Transverse colon (tissue), 4 donors: ENCODE results near the gene LHFPL6. TPM values are rescaled to one million over a fixed set of nuclear protein-coding genes. Genes with fewer than 3 reads are reported as not detected.

Source experiments
- DNase-seq: peaks from one replicate; pipeline ENCODE4 v3.0.0-alpha.2; 2019
- H3K27ac ChIP-seq, 4 donors: fragments of 200-600 bp; sonication (generic); 2 replicates each; pipeline ENCODE4 v1.5.1; 2016 to 2018; ENCODE audit warnings: inconsistent platforms in 4 of 4
- H3K27me3 ChIP-seq: fragments of 200-600 bp; sonication (generic); 2 replicates; pipeline ENCODE4 v1.5.1; 2017; ENCODE audit warnings: inconsistent platforms
- H3K36me3 ChIP-seq, 4 donors: fragments of 200-600 bp; sonication (generic); 2 replicates each; pipeline ENCODE4 v1.5.1; 2017 to 2019; ENCODE audit warnings: inconsistent platforms in 4 of 4
- H3K4me1 ChIP-seq, 4 donors: fragments of 200-600 bp; sonication (generic); 2 replicates each; pipeline ENCODE4 v1.5.1; 2017 to 2020; ENCODE audit warnings: inconsistent platforms in 4 of 4
- H3K4me3 ChIP-seq, 4 donors: fragments of 200-600 bp; sonication (generic); 1 replicate in 1 of 4; 2 replicates in 3 of 4; pipeline versions ENCODE4 v1.5.1 to v1.6.1; 2017 to 2019; ENCODE audit warnings: inconsistent platforms in 4 of 4
- H3K9me3 ChIP-seq, 2 donors: fragments of 200-600 bp; sonication (generic); 2 replicates each; pipeline ENCODE4 v1.5.1; 2017 to 2019; ENCODE audit warnings: inconsistent platforms in 2 of 2
- CTCF ChIP-seq, 5 experiments: fragments of 200-600 bp in 3 of 5; fragments of 450-650 bp in 2 of 5; sonication (generic) in 3 of 5; IDR thresholded peaks; 1 replicate in 2 of 5; 2 replicates in 3 of 5; pipeline ENCODE4 v1.5.1; 2016 to 2017; ENCODE audit warnings: antibody characterized with exemption in 5 of 5, inconsistent platforms in 3 of 5, mild to moderate bottlenecking in 2 of 5, moderate library complexity in 1 of 5
- EP300 ChIP-seq: sonication (generic); formaldehyde crosslinking; IDR thresholded peaks from one replicate; pipeline ENCODE4 v1.6.1; 2017; ENCODE audit warnings: antibody characterized with exemption, low read depth
- POLR2A ChIP-seq: fragments of 450-650 bp; IDR thresholded peaks from one replicate; pipeline ENCODE4 v1.6.1; 2016; ENCODE audit warnings: antibody characterized with exemption, mild to moderate bottlenecking, moderate library complexity
- POLR2AphosphoS5 ChIP-seq, 3 donors: sonication (generic); formaldehyde crosslinking; IDR thresholded peaks; one replicate each; pipeline ENCODE4 v1.6.1; 2016; ENCODE audit warnings: antibody characterized with exemption in 3 of 3
- WGBS, 2 donors: methylation state at CpG; one replicate each; pipeline ENCODE4 v1.1.5; 2018; ENCODE audit warnings: low coverage in 1 of 2; 5-methylcytosine and 5-hydroxymethylcytosine counted together
- in situ Hi-C, 4 donors: fragments of 200-750 bp; cut with MboI; loops; one replicate each; pipeline versions ENCODE4 v1.15.0 to v1.15.1; 2017; ENCODE audit warnings: low sequenced_read_pairs in 3 of 4, low pct_ligation_motif_present in 1 of 4, low pct_unique_long_range_greater_than_20kb in 1 of 4
- intact Hi-C: fragments of 100-400 bp; cut with DNase I; formaldehyde crosslinking; loops from one replicate; pipeline ENCODE4 v1.15.1; 2023; ENCODE audit warnings: low total_unique reads
- total RNA-seq, 4 donors: library from RNA; depleted of rRNA; stranded (reverse); fragments of >200 nt; gene quantifications; one replicate each; pipeline ENCODE4 v1.1.0, GENCODE V29; 2016

The LHFPL6 gene
- total RNA-seq, 4 donors from 2014 or later = 4.2 to 18.6 (median 9.3) TPM

GRCh38 chr13:39635564-39635963 lies 32.6 kb upstream of the LHFPL6 start:
- Histone ChIP-seq H3K27ac (no peak overlapping the region), H3K9me3 (peaks cover 11% of the 10 kb centered on the region in 2 donors), H3K4me1 (no peaks in the 10 kb centered on the region), H3K4me3 (no peak overlapping the region), H3K27me3 (peaks cover 13% of the 10 kb centered on the region), H3K36me3 (no peaks in the 10 kb centered on the region)
- in situ Hi-C loops = no loop called here
- WGBS, 2 donors = 73 to 80% methylated on average over 1 of the region's 1 CpG
- intact Hi-C loops = no loop called here
- TF ChIP-seq EP300 (no peak), POLR2AphosphoS5 (IDR thresholded peaks at IDR 0.05) (no peak), CTCF (IDR thresholded peaks at IDR 0.05) (no peak), POLR2A (no peak)
- no peak for DNase-seq

- Histone ChIP-seq H3K4me1 (no peaks in the 10 kb centered on the region), H3K9me3 (peaks cover 11% of the 10 kb centered on the region in 2 donors), H3K27ac (no peak overlapping the region), H3K36me3 (no peaks in the 10 kb centered on the region), H3K4me3 (no peak overlapping the region), H3K27me3 (peaks cover 13% of the 10 kb centered on the region)
- in situ Hi-C loops = no loop called here
- intact Hi-C loops = no loop called here
- DNase-seq = no peak
- TF ChIP-seq EP300 (no peak), POLR2AphosphoS5 (IDR thresholded peaks at IDR 0.05) (no peak), POLR2A (no peak), CTCF (IDR thresholded peaks at IDR 0.05) (no peak)
These were observed 30.0 kb upstream of the LHFPL6 start for GRCh38 chr13:39632994-39633393.

- no peak overlapping the region for H3K27ac ChIP-seq
- WGBS, 2 donors = 75 to 87% methylated on average over 1 of the region's 1 CpG
- H3K4me3 ChIP-seq = no peak overlapping the region
- H3K36me3 ChIP-seq = no peaks in the 10 kb centered on the region
- in situ Hi-C loops = no loop called here
- TF ChIP-seq EP300 (no peak), CTCF (IDR thresholded peaks at IDR 0.05) (no peak), POLR2A (no peak), POLR2AphosphoS5 (IDR thresholded peaks at IDR 0.05) (no peak)
- intact Hi-C loops = no loop called here
- H3K9me3 ChIP-seq = peaks cover 11% of the 10 kb centered on the region in 2 donors
- H3K27me3 ChIP-seq = peaks cover 13% of the 10 kb centered on the region
- DNase-seq = no peak
- H3K4me1 ChIP-seq = no peaks in the 10 kb centered on the region
These were observed 28.3 kb upstream of the LHFPL6 start for GRCh38 chr13:39631307-39631706.

- Histone ChIP-seq H3K4me1 (no peaks in the 10 kb centered on the region), H3K9me3 (no peaks in the 10 kb centered on the region), H3K4me3 (no peak overlapping the region), H3K36me3 (no peaks in the 10 kb centered on the region), H3K27me3 (no peaks in the 10 kb centered on the region), H3K27ac (no peak overlapping the region)
- intact Hi-C loops = no loop called here
- no peak for DNase-seq
- in situ Hi-C loops = loop anchor here in 2 of 4 donors (25.0 kb wide), 2 partner anchors 361 to 586 kb away; partner anchors contain the start of genes NHLRC3 (in 1 of the 2) and PROSER1 (in 1 of the 2)
- 69 to 91% methylated on average over 1 of the region's 1 CpG for WGBS, 2 donors
- TF ChIP-seq POLR2A (no peak), CTCF (IDR thresholded peaks at IDR 0.05) (no peak), POLR2AphosphoS5 (IDR thresholded peaks at IDR 0.05) (no peak), EP300 (no peak)
These were observed 20.5 kb upstream of the LHFPL6 start for GRCh38 chr13:39623466-39623865.
